Left kidney (tissue), 2 donors: Measurements from ENCODE around the gene MRPS14. TPM values are rescaled to one million over a fixed set of nuclear protein-coding genes. Genes with fewer than 3 reads are reported as not detected.

ENCODE experiments used
- DNase-seq: peaks from one replicate; pipeline ENCODE4 v3.0.0-alpha.2; 2013
- polyA plus RNA-seq: library from polyadenylated mRNA; unstranded; fragments of 120-200 nt; gene quantifications from one replicate; pipeline ENCODE4 v1.2.1, GENCODE V29; 2013; ENCODE audit not compliant: insufficient read length

The MRPS14 gene
- polyA plus RNA-seq, 1 donor = 52.9 TPM

GRCh38 chr1:174989536-174990220 is 33.5 kb downstream of the MRPS14 start:
- no peak for DNase-seq

- DNase-seq = no peak
Measured at GRCh38 chr1:174988986-174989385, 34.2 kb downstream of the MRPS14 start.

- DNase-seq = no peak
Measured at GRCh38 chr1:174988539-174988938, 34.7 kb downstream of the MRPS14 start.

GRCh38 chr1:174984952-174985351 is 38.3 kb downstream of the MRPS14 start:
- DNase-seq = no peak

- no peak for DNase-seq
Measured at GRCh38 chr1:174982971-174983689, 40.1 kb downstream of the MRPS14 start.

- no peak for DNase-seq
Measured at GRCh38 chr1:174976436-174977108, 46.7 kb downstream of the MRPS14 start.

GRCh38 chr1:174975764-174976163 is 47.5 kb downstream of the MRPS14 start:
- DNase-seq = no peak

GRCh38 chr1:174974711-174975119 is 48.5 kb downstream of the MRPS14 start:
- DNase-seq = no peak

- DNase-seq = no peak
Measured at GRCh38 chr1:174971902-174972301, 51.3 kb downstream of the MRPS14 start.

- no peak for DNase-seq
Measured at GRCh38 chr1:174971466-174971865, 51.8 kb downstream of the MRPS14 start.

- no peak for DNase-seq
Measured at GRCh38 chr1:174969977-174970376, 53.2 kb downstream of the MRPS14 start.

- DNase-seq = no peak
Measured at GRCh38 chr1:174968750-174969244, 54.4 kb downstream of the MRPS14 start.

- DNase-seq = no peak
Measured at GRCh38 chr1:174967845-174968705, 55.1 kb downstream of the MRPS14 start.

- DNase-seq = no peak
Measured at GRCh38 chr1:174966008-174966572, 57.1 kb downstream of the MRPS14 start.

- no peak for DNase-seq
Measured at GRCh38 chr1:174965362-174966007, 57.7 kb downstream of the MRPS14 start.

- no peak for DNase-seq
Measured at GRCh38 chr1:174964972-174965361, 58.3 kb downstream of the MRPS14 start.

- no peak for DNase-seq
Measured at GRCh38 chr1:174964261-174964971, 58.8 kb downstream of the MRPS14 start.

- no peak for DNase-seq
Measured at GRCh38 chr1:174963529-174964125, 59.6 kb downstream of the MRPS14 start.
